Measurements from ENCODE around the gene ZSWIM8. TPM values are rescaled to one million over a fixed set of nuclear protein-coding genes. Genes with fewer than 3 reads are reported as not detected.
A peak's percentile ranks its signal among the peaks of the same experiment; 100 is the strongest.

Gene ZSWIM8
- total and polyA plus RNA-seq, 2 experiments from 2014 or later: 25.5 to 61.5 TPM

- DNase-seq: no peak
- Histone ChIP-seq H3K27ac (peak overlapping the region; percentile 95), H3K9me3 (ENCODE audit: low read depth) (no peaks in the 10 kb centered on the region), H3K9me2 (ENCODE audit: insufficient read depth) (no peaks in the 10 kb centered on the region), H3K9ac (peak overlapping the region; percentile 94), H3K27me3 (replicated peaks; ENCODE audit: insufficient read depth) (no peaks in the 10 kb centered on the region), H3K4me3 (peak overlapping the region; percentile 91), H3F3A (ENCODE audit: insufficient read depth) (peaks cover 7% of the 10 kb centered on the region; the same call in 1 of the 2 replicates), H3K4me1 (ENCODE audit: insufficient read depth) (peaks cover 22% of the 10 kb centered on the region), H2AFZ (peak overlapping the region; percentile 92), H3K4me2 (ENCODE audit: unreplicated experiment) (peak overlapping the region; percentile 97), H3K36me3 (ENCODE audit: low read depth) (peaks cover 4% of the 10 kb centered on the region), H4K20me1 (ENCODE audit: insufficient read depth) (no peaks in the 10 kb centered on the region), H3K79me2 (ENCODE audit: insufficient read depth) (peaks cover 74% of the 10 kb centered on the region)
- TF ChIP-seq EZH2 (IDR thresholded peaks at IDR 0.05; ENCODE audit: insufficient read depth, poor library complexity, severe bottlenecking) (no peak), EZH2phosphoT487 (IDR thresholded peaks at IDR 0.05; ENCODE audit: insufficient read depth, low read depth) (no peak)
- in situ Hi-C loops (cut with MboI): no loop called here
- 25 to 28% methylated on average over 6 of the region's 6 CpGs for WGBS, 2 experiments (ENCODE audit: low coverage in 1 of 2, low lambda C conversion rate in 2 of 2, missing lambda C conversion rate in 2 of 2)
Measured at GRCh38 chr10:73743327-73743904, 42.0 kb upstream of the ZSWIM8 start.

- no peaks in the 10 kb centered on the region for H3K27me3 ChIP-seq (replicated peaks; ENCODE audit: insufficient read depth)
- no peaks in the 10 kb centered on the region for H3K9me3 ChIP-seq (ENCODE audit: low read depth)
- H3F3A ChIP-seq (ENCODE audit: insufficient read depth): peaks cover 7% of the 10 kb centered on the region; the same call in 1 of the 2 replicates
- peak within 1 kb of the TSS; percentile 95 for H3K27ac ChIP-seq
- peak within 1 kb of the TSS; percentile 94 for H3K9ac ChIP-seq
- H3K4me1 ChIP-seq (ENCODE audit: insufficient read depth): peaks cover 22% of the 10 kb centered on the region
- TF ChIP-seq EZH2phosphoT487 (IDR thresholded peaks at IDR 0.05; ENCODE audit: insufficient read depth, low read depth) (no peak), EZH2 (IDR thresholded peaks at IDR 0.05; ENCODE audit: insufficient read depth, poor library complexity, severe bottlenecking) (no peak)
- H2AFZ ChIP-seq: peak within 1 kb of the TSS; percentile 92
- in situ Hi-C loops (cut with MboI): no loop called here
- peaks cover 10% of the 10 kb centered on the region for H3K36me3 ChIP-seq (ENCODE audit: low read depth)
- H3K9me2 ChIP-seq (ENCODE audit: insufficient read depth): no peaks in the 10 kb centered on the region
- peak; percentile 98 for DNase-seq
- H3K4me3 ChIP-seq: peak within 1 kb of the TSS; percentile 91
- WGBS, 2 experiments (ENCODE audit: low coverage in 1 of 2, low lambda C conversion rate in 2 of 2, missing lambda C conversion rate in 2 of 2): 1% methylated on average over 36 of the region's 36 CpGs
- H3K79me2 ChIP-seq (ENCODE audit: insufficient read depth): peaks cover 80% of the 10 kb centered on the region
- peak within 1 kb of the TSS; percentile 97 for H3K4me2 ChIP-seq (ENCODE audit: unreplicated experiment)
- H4K20me1 ChIP-seq (ENCODE audit: insufficient read depth): no peaks in the 10 kb centered on the region
Measured at GRCh38 chr10:73743905-73744663, 41.3 kb upstream of the ZSWIM8 start, which contains the start of gene SEC24C. TSS of gene SEC24C (plus strand) at chr10:73744372. CDS start at chr10:73746833, 2,461 bp downstream.

GRCh38 chr10:73744664-73744975 lies 40.8 kb upstream of the ZSWIM8 start:
- Histone ChIP-seq H3K36me3 (ENCODE audit: low read depth) (peaks cover 14% of the 10 kb centered on the region), H3F3A (ENCODE audit: insufficient read depth) (peaks cover 7% of the 10 kb centered on the region; the same call in 1 of the 2 replicates), H3K4me2 (ENCODE audit: unreplicated experiment) (peak overlapping the region; percentile 97), H3K4me1 (ENCODE audit: insufficient read depth) (peaks cover 22% of the 10 kb centered on the region), H3K4me3 (peak overlapping the region; percentile 91), H3K9me3 (ENCODE audit: low read depth) (no peaks in the 10 kb centered on the region), H2AFZ (peak overlapping the region; percentile 92), H3K9ac (peak overlapping the region; percentile 94), H3K27ac (peak overlapping the region; percentile 95), H3K79me2 (ENCODE audit: insufficient read depth) (peaks cover 80% of the 10 kb centered on the region), H3K27me3 (replicated peaks; ENCODE audit: insufficient read depth) (no peaks in the 10 kb centered on the region), H3K9me2 (ENCODE audit: insufficient read depth) (no peaks in the 10 kb centered on the region), H4K20me1 (ENCODE audit: insufficient read depth) (0 out of 2 replicates have a peak, but pooled peaks cover under 1% of the 10 kb centered on the region)
- in situ Hi-C loops (cut with MboI): no loop called here
- WGBS, 2 experiments (ENCODE audit: low coverage in 1 of 2, low lambda C conversion rate in 2 of 2, missing lambda C conversion rate in 2 of 2): 0 to 3% methylated on average over 10 of the region's 10 CpGs
- TF ChIP-seq EZH2phosphoT487 (IDR thresholded peaks at IDR 0.05; ENCODE audit: insufficient read depth, low read depth) (no peak), EZH2 (IDR thresholded peaks at IDR 0.05; ENCODE audit: insufficient read depth, poor library complexity, severe bottlenecking) (no peak)
- DNase-seq: peak; percentile 91

DNA sequence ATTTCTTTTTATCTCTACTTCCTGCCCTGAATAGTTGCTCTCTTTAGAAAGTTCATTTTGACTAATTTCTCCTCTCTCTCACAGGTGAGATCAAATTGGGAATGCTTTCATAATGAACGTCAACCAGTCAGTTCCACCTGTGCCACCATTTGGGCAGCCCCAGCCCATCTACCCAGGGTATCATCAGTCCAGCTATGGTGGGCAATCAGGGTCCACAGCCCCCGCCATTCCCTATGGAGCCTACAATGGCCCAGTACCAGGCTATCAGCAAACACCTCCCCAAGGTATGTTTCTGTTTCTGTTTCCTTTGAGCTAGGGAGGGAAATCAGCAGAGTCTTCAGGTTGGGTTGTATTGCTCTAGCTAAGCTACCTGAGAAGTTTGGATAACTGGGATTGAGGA lies 38.7 kb upstream of the ZSWIM8 start:
- WGBS, 2 experiments (ENCODE audit: low coverage in 1 of 2, low lambda C conversion rate in 2 of 2, missing lambda C conversion rate in 2 of 2): 74 to 89% methylated on average over 2 of the region's 2 CpGs

More for the DNA sequence above, 38.7 kb upstream of the ZSWIM8 start:
- Histone ChIP-seq H3K27ac (no peak overlapping the region), H3K4me1 (ENCODE audit: insufficient read depth) (peaks cover 22% of the 10 kb centered on the region), H3K9me3 (ENCODE audit: low read depth) (no peaks in the 10 kb centered on the region), H3K9me2 (ENCODE audit: insufficient read depth) (no peaks in the 10 kb centered on the region), H4K20me1 (ENCODE audit: insufficient read depth) (0 out of 2 replicates have a peak, but pooled peaks cover 8% of the 10 kb centered on the region), H3K9ac (no peak overlapping the region; the same call in 1 of the 2 replicates), H3K4me2 (ENCODE audit: unreplicated experiment) (no peak overlapping the region), H2AFZ (no peak overlapping the region), H3K27me3 (replicated peaks; ENCODE audit: insufficient read depth) (no peaks in the 10 kb centered on the region), H3K4me3 (no peak overlapping the region), H3F3A (ENCODE audit: insufficient read depth) (peaks cover 7% of the 10 kb centered on the region; the same call in 1 of the 2 replicates), H3K36me3 (ENCODE audit: low read depth) (peaks cover 27% of the 10 kb centered on the region), H3K79me2 (ENCODE audit: insufficient read depth) (peaks cover 96% of the 10 kb centered on the region)
- no peak for TF ChIP-seq EZH2phosphoT487 (IDR thresholded peaks at IDR 0.05; ENCODE audit: insufficient read depth, low read depth)
- no peak for TF ChIP-seq EZH2 (IDR thresholded peaks at IDR 0.05; ENCODE audit: insufficient read depth, poor library complexity, severe bottlenecking)
- DNase-seq: no peak
- in situ Hi-C loops (cut with MboI): no loop called here
